Activated naive CD4-positive, alpha-beta T cell treated with anti-CD3 and anti-CD28 coated beads, Interleukin-2, amount 10 ng/mL, durations not matched to agents 7 days and 5 days (primary cell): Measurements from ENCODE around the gene EPO.

ENCODE experiments used
- CTCF ChIA-PET: fragments of 350-600 bp; sonication (Branson Sonifier 250); formaldehyde crosslinking; loops from one replicate; lab custom pipeline; 2021; ENCODE audit warnings: antibody characterized with exemption; lab: Charles Lee
- DNase-seq: peaks from one replicate; pipeline ENCODE4 v3.0.0-alpha.2; 2020
- H3K27ac Mint-ChIP-seq: one replicate; pipeline ENCODE4 v1.8.0; 2021; ENCODE audit warnings: mild to moderate bottlenecking, moderate library complexity, mixed read lengths
- H3K27me3 Mint-ChIP-seq: one replicate; pipeline ENCODE4 v1.8.0; 2021; ENCODE audit warnings: mild to moderate bottlenecking, mixed read lengths
- H3K36me3 Mint-ChIP-seq: one replicate; pipeline ENCODE4 v1.8.0; 2021; ENCODE audit warnings: mixed read lengths
- H3K4me1 Mint-ChIP-seq: one replicate; pipeline ENCODE4 v1.8.0; 2021; ENCODE audit warnings: mixed read lengths
- H3K4me3 Mint-ChIP-seq: one replicate; pipeline ENCODE4 v1.8.0; 2021; ENCODE audit warnings: mild to moderate bottlenecking, moderate library complexity, mixed read lengths
- H3K9me3 Mint-ChIP-seq: one replicate; pipeline ENCODE4 v1.8.0; 2021; ENCODE audit warnings: mixed read lengths

EPO gene

DNA sequence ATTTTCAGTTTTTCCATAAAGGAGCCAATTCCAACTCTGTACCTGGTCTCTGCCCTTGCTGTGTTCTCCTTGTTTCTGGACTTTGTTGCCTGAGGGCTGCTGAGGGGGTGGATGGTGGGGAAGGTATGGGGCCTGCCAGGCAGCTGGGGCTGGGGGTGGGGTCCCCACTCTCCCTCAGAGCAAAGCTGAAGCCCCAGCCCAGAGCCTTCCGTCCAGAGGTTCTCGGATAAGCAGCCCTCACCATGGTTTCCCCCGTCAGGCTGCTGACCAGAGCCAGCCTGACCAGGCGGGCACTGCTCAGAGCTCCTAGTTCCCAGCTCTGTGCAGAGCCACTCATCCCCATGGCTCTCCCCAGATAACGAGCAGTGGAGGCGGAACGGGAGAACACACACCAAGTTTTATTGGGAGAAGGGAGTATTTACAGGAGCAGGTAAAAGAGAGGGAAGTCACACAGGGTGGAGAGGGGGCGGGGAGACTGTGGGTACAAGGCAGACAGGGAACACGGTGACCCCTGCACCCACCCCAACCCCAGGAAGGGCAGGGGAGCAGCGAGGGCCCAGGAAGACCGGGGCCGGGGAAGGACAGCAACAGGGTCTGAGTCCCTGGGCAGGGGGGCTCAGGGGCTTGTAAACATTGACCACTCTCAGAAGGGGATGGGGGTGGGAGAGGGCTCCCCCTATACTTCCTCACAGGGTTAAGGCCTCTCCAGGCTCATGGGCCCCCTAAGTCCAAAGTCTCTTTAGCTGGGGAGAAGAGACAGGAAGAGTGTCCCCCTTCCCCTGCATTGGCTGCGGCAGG, 40.9 kb upstream of the EPO start:
- no peak for DNase-seq
- CTCF ChIA-PET = interaction anchor here (4.9 to 5.2 kb wide), 2 partner anchors 12 to 13 kb away, joined by 23 to 29 read pairs; no protein-coding TSS in a partner anchor
- Mint-ChIP-seq H3K27ac (no peak overlapping the region), H3K36me3 (peaks cover 40% of the 10 kb centered on the region), H3K4me3 (no peak overlapping the region), H3K27me3 (peaks cover 2% of the 10 kb centered on the region), H3K4me1 (peaks cover 48% of the 10 kb centered on the region), H3K9me3 (no peaks in the 10 kb centered on the region)

DNA sequence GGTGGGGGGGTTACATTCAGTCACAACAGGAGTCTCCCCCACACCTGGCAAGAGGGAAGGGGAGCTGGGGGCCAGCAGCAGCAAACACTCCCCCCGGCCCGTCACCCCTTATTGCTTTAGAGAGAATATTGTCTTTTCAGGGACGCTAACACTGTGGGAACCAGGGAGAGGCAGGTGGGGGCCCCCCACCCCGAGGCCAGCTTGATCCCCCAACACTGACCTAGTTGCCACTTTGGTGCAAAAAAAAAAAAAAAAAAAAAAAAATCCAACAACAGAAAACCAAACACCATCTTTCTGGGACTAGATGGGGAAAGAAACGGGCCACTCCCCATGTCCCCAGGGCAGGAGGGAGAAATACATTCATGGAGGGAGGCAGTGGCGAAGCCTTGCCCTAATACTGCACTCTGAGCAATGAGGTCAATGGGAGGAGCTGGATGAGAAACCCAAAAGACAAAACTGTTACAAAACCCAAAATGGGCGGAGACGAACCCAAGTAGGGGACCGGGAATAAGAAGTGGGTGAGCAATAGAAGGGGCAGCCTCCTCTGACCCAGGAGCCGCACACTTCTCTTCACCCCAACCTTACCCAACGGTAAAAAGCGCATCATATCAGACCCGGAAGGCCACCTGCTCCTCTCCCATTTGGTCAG, 40.2 kb upstream of the EPO start:
- H3K4me3 Mint-ChIP-seq = no peak overlapping the region
- H3K4me1 Mint-ChIP-seq = peaks cover 48% of the 10 kb centered on the region
- CTCF ChIA-PET = interaction anchor here (1.1 to 4.9 kb wide), 3 partner anchors 11 to 46 kb away, joined by 4 to 29 read pairs (median 4); partner anchors contain the start of gene POP7
- no peak for DNase-seq
- no peaks in the 10 kb centered on the region for H3K27me3 Mint-ChIP-seq
- H3K36me3 Mint-ChIP-seq = peaks cover 40% of the 10 kb centered on the region
- H3K9me3 Mint-ChIP-seq = no peaks in the 10 kb centered on the region
- H3K27ac Mint-ChIP-seq = peak overlapping the region; percentile 22

DNA sequence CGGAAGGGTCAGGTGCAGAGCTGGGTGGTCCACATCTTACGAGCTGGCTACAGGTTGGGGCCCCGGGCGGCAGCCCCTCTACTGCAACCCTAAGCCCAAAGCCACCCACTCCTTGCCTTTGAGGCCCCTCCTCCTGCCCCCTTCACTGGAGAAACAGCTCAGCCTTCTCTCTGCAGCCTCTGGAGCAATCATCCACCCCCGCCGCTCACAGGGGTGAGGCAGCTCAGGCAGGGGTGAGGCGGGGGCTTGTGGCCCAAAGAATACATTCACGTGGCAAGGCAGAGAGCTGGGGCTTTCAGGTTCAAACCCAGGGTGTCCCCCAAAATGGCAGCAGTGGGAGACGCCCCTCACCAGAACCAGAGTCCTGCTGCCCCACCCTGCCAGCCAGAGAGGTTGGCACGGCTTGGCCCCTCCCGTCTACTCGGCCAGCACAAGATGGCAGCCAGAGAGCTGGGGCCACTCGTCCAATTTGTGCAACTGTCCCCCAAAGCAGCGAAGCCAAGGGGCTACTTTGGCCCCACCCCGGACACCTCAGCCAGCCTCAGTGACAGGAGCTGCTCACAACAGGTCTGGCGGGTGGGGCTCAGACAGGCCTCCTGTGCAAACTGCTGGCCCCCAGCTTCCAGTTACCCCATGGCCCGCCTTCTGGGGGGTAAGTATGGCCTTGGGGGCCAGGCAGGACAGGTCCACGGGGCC, 39.5 kb upstream of the EPO start:
- Mint-ChIP-seq H3K36me3 (peaks cover 44% of the 10 kb centered on the region), H3K27ac (peak overlapping the region; percentile 42), H3K27me3 (no peaks in the 10 kb centered on the region), H3K9me3 (no peaks in the 10 kb centered on the region), H3K4me1 (peaks cover 48% of the 10 kb centered on the region), H3K4me3 (no peak overlapping the region)
- CTCF ChIA-PET = interaction anchor here (0.5 to 4.9 kb wide), 5 partner anchors 11 to 171 kb away, joined by 3 to 29 read pairs (median 4); partner anchors contain the start of gene POP7
- no peak for DNase-seq

DNA sequence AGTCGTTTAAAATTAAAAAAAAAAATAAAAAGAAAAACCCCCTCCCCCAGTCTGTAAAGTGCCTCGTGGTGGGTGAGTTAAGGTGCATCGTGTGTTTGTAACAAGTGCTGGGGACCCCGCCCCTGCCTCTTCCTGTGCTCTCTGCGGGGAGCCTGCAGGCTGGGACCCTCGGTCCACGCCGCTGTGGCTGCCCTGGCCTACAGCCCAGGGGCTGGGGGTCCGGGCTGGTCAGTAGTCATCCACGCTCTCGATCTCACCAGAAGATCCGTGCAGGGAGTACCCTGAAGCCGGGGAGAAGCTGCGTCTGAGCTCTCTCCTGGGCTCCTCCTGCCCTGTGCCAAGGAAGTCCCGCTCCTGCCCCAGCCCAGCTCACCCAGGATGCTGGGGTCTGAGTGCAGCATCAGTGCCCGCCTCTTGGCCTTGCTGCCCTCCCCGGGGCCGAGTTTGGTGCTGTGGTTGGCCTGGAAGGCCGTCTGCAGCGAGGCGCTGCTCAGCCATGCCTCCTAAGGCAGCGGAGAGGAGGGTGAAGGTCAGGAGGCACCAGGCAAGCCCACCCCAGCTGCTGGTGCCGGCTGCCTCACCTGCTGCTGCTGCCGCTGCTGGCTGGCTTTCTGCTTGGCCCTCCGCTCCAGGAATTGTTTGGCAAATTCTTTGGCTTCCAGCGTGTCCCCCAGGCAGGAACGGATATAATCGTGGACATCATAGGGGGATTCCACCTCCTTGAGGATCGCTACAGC, 38.6 kb upstream of the EPO start:
- Mint-ChIP-seq H3K27ac (peak overlapping the region; percentile 42), H3K4me3 (no peak overlapping the region), H3K36me3 (peaks cover 41% of the 10 kb centered on the region), H3K9me3 (no peaks in the 10 kb centered on the region), H3K27me3 (no peaks in the 10 kb centered on the region), H3K4me1 (peaks cover 43% of the 10 kb centered on the region)
- no peak for DNase-seq
- CTCF ChIA-PET = interaction anchor here (1.1 to 4.9 kb wide), 3 partner anchors 10 to 48 kb away, joined by 4 to 29 read pairs (median 4); partner anchors contain the start of gene POP7

DNA sequence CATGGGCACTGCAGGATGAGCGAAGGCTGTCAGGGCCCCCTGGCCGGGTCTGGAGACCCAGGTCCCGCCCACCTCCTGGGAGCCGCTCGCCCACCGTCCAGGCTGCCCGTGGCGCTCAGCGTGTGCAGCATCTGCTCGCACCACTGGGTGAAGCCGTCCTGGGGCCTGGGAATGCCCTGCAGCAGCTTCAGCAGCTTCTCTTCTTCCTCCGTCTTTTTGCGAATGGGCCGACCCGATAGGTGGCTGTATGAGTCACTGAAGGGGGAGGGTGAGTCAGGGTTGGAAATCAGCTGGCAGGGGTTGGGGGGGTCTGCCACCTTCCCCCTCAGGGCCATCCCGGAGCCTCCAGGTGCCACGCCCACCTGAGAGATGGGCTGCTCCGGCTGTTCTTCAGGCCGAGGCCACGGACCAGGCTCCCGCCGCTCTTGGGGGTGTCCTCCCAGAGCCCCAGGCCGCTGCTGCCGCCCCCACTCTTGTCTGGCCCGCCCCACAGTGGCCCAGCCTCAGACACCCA, 38.0 kb upstream of the EPO start:
- H3K9me3 Mint-ChIP-seq = no peaks in the 10 kb centered on the region
- peaks cover 38% of the 10 kb centered on the region for H3K36me3 Mint-ChIP-seq
- peaks cover 38% of the 10 kb centered on the region for H3K4me1 Mint-ChIP-seq
- no peak for DNase-seq
- no peak overlapping the region for H3K27ac Mint-ChIP-seq
- H3K4me3 Mint-ChIP-seq = no peak overlapping the region
- no peaks in the 10 kb centered on the region for H3K27me3 Mint-ChIP-seq
- CTCF ChIA-PET = interaction anchor here (4.9 kb wide), 1 partner anchor 9 kb away, joined by 29 read pairs; no protein-coding TSS in a partner anchor

DNA sequence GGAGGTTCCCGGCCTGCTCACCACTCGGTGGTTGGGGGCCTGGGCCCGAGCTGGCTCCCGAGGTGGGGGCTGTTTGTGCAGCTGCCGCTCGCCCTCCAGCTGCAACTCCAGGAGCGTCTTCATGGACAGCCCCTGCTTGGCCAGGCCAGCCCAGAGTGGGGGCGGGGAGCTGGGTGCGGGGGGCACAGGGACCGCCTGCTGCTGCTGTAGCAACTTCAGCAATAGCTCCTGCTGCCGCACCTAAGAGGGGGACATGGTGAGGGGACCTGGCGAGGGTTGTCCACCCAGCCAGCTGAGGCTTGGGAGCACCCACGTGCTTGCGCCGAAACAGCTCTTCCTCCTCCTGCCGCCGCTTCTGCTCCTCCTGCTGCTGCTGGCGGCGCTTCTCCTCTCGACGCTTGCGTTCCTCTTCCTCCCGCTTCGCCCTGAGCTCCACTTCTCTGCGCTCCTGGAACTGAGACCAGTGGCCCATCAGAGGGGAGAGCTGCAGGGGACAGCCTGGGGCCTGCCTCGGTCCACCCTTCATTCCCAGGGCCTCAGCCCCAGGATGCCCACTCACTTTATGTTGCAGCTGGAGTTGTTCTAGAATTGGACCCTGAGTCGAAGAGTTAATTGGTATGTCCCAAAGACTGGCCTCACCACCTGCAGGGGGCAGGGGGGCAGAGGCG, 37.1 kb upstream of the EPO start:
- no peak for DNase-seq
- CTCF ChIA-PET = interaction anchor here (1.0 to 4.9 kb wide), 3 partner anchors 8 to 50 kb away, joined by 5 to 29 read pairs (median 5); partner anchors contain the start of gene POP7
- peak overlapping the region; percentile 58 for H3K27ac Mint-ChIP-seq
- H3K36me3 Mint-ChIP-seq = peaks cover 34% of the 10 kb centered on the region
- no peaks in the 10 kb centered on the region for H3K9me3 Mint-ChIP-seq
- H3K4me1 Mint-ChIP-seq = peaks cover 32% of the 10 kb centered on the region
- H3K4me3 Mint-ChIP-seq = no peak overlapping the region
- H3K27me3 Mint-ChIP-seq = no peaks in the 10 kb centered on the region

DNA sequence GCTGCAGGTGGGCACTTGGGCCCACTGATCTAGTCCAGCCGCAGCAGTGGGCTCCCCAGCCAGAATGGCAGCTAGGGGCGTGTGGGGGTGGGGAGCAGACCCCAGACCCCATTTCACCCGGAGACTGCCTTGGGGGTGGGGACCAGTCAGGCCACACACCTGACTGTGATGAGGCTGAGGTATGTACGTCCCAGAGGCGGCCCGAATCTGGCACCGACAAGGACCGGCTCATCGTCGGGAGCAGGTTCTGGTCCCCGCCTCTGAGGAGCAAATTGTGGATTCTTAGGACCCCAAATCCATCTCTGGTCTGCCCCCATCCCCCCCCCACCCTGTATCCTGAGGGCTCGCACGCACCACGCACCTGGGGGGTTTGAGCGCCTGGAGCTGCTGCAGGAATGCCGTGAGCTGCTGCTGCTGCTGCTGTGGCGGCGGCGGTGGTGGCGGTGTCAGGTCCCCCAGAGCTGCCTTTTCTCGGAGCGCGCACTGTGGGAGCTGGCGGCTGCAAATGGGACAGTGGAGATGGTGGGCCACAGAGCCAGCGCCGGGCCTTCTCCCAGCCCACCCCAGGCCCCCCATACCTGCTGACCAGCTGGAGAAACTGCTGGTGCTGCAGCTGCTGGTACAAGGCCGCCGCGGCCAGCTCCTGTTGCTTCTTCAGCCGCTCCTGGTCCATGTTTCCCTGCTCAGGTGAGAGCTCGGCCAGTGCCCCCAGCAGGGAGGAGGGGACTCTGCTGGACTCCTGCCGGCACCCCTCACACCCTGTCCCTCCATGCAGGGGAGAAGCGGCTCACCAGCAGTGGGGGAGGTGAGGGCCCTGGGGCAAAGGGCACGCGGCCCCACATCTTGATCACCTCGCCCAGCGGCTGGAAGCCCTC, 36.4 kb upstream of the EPO start:
- Mint-ChIP-seq H3K36me3 (peaks cover 32% of the 10 kb centered on the region), H3K27me3 (no peaks in the 10 kb centered on the region), H3K4me3 (no peak overlapping the region), H3K9me3 (no peaks in the 10 kb centered on the region), H3K27ac (no peak overlapping the region), H3K4me1 (peaks cover 31% of the 10 kb centered on the region)
- CTCF ChIA-PET = interaction anchor here (1.0 to 4.9 kb wide), 3 partner anchors 8 to 51 kb away, joined by 5 to 29 read pairs (median 5); partner anchors contain the start of gene POP7
- DNase-seq = no peak

DNA sequence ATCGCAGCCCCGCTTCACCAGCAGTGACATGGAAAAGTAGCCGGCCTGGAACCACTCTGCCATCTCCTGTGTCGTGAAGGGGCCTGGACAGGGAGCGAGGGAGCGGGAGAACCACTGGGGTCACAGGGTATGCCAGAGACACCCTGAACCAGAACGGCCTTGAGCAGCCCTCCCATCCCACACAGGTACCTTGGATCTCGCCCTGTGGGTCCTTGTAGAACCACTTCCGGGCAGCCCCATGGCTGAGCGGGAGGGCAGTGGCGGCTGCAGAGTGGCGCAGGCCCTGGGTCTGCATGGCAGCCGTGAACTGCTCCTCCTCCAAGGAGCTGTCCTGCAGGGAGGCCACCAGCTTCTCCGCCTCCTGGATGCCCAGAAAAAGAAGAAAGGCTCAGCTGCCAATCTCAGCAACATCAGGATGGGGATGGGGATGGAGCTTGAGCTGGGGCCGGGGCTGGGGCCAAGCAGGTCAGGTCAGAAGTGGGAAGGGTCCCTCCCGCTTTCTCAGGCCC, 35.7 kb upstream of the EPO start:
- Mint-ChIP-seq H3K4me3 (no peak overlapping the region), H3K4me1 (peaks cover 27% of the 10 kb centered on the region), H3K9me3 (no peaks in the 10 kb centered on the region), H3K27ac (no peak overlapping the region), H3K27me3 (no peaks in the 10 kb centered on the region), H3K36me3 (peaks cover 31% of the 10 kb centered on the region)
- DNase-seq = no peak
- CTCF ChIA-PET = no interaction called here

DNA sequence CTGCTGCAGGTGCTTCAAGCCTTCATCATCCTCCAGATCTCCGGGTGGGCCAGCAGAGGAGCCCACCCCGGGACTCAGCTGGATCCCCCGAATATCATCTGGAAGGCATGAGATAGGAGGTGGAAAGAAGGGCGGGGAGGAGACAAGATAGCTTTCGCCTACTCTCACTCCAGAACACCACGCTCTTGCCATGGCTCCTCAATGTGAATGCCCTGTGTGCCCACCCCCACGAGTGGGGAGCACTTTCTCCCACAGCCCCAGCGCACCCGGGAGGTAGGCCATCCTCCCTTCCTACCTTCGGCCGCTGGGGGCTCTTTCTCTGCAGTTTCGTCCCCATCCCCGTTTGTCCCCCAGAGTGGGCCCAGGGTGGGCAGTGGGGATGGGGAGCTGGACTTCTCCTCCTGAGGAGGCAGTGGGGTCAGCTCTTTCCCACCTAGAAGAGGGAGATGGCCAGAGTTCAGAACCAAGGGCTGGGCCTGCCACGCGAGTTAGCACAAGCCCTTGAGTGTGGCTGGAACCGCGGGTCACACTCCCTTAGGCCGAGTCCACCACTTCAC, 35.1 kb upstream of the EPO start:
- H3K27ac Mint-ChIP-seq = no peak overlapping the region
- H3K36me3 Mint-ChIP-seq = peaks cover 29% of the 10 kb centered on the region
- H3K27me3 Mint-ChIP-seq = no peaks in the 10 kb centered on the region
- H3K4me1 Mint-ChIP-seq = peaks cover 22% of the 10 kb centered on the region
- no peak overlapping the region for H3K4me3 Mint-ChIP-seq
- CTCF ChIA-PET = no interaction called here
- no peak for DNase-seq
- H3K9me3 Mint-ChIP-seq = no peaks in the 10 kb centered on the region

DNA sequence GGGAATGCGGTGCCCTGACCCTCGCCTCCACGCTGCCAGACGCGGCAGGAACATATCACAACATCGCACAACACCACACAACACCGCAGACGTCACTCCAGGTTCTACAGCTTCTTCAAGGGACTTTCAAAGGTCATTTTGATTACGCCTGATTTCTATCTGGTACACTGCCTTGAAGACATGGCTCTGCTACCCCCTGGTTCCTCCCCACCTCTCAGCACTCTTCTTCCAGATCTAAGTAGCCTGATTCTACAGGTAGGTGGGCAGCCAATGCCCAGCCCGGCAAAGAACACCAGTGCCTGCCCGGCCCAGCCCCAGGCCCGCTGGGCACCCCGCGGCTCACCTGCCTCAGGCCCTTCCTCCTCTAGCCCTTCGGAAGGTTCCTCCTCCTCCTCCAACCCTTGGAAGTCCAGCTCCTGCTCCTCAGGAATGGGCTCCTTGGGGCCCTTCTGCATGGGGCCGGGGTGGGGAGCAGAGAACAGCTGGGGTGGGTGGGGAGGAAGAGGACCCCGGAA, 34.6 kb upstream of the EPO start:
- no peaks in the 10 kb centered on the region for H3K9me3 Mint-ChIP-seq
- H3K27me3 Mint-ChIP-seq = no peaks in the 10 kb centered on the region
- CTCF ChIA-PET = no interaction called here
- no peak for DNase-seq
- H3K27ac Mint-ChIP-seq = no peak overlapping the region
- peaks cover 27% of the 10 kb centered on the region for H3K36me3 Mint-ChIP-seq
- peaks cover 17% of the 10 kb centered on the region for H3K4me1 Mint-ChIP-seq
- H3K4me3 Mint-ChIP-seq = no peak overlapping the region

DNA sequence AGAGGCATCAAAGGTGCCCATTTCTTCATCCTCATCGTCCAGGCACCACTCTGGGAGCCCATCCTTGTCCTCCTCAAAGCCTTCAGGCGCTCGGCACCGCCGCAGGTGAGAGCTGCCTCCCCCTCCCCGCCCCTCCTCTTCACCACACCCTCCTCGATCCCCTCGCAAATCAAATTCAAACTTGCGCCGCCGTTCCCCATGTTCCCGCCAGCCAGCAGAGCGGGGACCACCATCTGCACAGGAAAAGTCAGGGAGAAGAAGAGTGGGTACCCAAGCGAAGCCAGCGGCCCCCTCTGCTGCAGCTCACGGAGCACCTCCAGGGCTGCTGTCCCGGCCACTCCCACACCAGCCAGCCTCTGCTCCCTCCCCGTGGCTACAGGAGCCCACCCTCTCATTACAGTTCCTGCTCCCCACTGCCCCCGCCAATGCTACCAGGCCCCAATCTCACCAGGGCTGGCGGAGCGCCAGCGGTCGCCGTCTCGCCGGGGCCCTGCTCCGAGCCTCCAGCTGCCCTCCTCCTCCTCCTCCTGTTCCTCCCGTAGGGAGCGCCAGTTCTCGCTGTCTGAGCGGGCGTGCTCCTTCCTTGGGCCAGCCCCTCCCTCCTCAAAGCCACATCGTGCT, 34.0 kb upstream of the EPO start:
- H3K36me3 Mint-ChIP-seq = peaks cover 27% of the 10 kb centered on the region
- no peak overlapping the region for H3K4me3 Mint-ChIP-seq
- peaks cover 11% of the 10 kb centered on the region for H3K4me1 Mint-ChIP-seq
- CTCF ChIA-PET = no interaction called here
- DNase-seq = no peak
- no peaks in the 10 kb centered on the region for H3K27me3 Mint-ChIP-seq
- no peaks in the 10 kb centered on the region for H3K9me3 Mint-ChIP-seq
- no peak overlapping the region for H3K27ac Mint-ChIP-seq
